GM12872 (cell line): ENCODE data around the gene SLC6A7.

Experiments used
- TF ChIP-seq, protein P1 (sequence below): IDR thresholded peaks from 3 replicates; pipeline ENCODE4 v1.5.1; 2011; ENCODE audit warnings: low read depth, mild to moderate bottlenecking, low read length, moderate library complexity; ENCODE audit not compliant: insufficient read depth

The SLC6A7 gene

DNA sequence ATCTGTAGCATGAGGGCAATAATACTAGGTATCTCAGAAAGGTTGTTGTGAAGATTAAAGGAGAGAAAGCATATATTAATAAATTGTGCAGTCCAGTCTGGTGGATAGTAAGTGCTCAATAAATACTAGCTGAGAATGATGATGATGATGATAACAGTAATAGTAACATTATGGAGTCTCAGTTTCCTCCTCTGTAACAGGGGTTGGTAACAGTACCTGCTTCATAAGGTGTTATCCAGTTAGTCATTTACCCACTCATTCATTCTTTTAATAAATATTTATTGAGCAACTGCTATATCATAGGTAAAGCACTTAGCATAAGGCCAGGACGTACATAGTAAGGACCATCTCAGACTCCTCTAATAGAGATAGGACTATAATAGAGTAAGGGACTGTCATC lies 7.6 kb downstream of the SLC6A7 start:
- TF ChIP-seq, protein P1, sequence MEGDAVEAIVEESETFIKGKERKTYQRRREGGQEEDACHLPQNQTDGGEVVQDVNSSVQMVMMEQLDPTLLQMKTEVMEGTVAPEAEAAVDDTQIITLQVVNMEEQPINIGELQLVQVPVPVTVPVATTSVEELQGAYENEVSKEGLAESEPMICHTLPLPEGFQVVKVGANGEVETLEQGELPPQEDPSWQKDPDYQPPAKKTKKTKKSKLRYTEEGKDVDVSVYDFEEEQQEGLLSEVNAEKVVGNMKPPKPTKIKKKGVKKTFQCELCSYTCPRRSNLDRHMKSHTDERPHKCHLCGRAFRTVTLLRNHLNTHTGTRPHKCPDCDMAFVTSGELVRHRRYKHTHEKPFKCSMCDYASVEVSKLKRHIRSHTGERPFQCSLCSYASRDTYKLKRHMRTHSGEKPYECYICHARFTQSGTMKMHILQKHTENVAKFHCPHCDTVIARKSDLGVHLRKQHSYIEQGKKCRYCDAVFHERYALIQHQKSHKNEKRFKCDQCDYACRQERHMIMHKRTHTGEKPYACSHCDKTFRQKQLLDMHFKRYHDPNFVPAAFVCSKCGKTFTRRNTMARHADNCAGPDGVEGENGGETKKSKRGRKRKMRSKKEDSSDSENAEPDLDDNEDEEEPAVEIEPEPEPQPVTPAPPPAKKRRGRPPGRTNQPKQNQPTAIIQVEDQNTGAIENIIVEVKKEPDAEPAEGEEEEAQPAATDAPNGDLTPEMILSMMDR = no peak

DNA sequence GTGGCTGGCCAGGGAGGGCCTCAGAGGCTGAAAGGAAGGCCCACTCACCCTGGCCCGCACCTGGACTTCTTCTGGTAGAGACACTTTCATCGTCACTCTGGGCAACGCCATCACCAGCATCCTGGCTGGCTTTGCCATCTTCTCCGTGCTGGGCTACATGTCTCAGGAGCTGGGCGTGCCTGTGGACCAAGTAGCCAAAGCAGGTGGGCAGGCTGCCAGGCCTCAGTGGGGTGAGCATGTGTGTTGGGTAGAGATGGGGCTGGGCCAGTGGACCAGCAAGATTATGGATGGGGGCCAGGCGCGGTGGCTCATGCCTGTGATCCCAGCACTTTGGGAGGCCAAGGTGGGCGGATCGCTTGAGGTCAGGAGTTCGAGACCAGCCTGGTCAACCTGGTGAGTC lies 12.6 kb downstream of the SLC6A7 start:
- TF ChIP-seq, protein P1 = no peak

DNA sequence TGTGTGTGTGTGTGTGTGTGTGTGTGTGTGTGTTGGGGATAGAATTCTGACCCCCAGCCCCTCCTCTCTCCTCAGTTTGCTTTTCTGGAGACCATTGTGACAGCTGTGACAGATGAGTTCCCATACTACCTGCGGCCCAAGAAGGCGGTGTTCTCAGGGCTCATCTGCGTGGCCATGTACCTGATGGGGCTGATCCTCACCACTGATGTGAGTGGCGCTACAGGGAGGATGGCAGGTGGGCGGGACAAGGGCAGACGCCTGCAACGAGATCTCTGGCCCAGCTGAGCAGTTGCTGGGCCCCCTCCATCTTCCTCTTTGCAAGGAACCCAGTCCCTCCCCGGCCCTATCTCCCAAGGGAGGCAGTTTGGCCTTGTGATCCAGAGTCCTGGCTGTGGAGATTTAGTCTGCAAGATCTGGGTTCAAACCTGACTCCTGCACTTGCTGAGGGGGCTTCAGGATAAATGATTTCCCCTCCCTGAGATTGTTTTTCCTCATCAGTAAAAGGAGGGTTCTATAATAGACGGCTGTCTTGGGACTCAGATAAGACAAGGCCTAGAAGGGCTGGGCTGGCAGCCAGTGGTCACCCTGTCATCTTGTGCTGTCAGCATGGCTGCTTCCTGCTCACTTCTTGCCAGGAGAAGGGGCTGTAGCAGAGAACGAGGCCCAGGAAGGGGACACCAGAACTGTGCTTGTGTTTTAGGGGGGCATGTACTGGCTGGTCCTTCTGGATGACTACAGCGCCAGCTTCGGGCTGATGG lies 14.1 kb downstream of the SLC6A7 start:
- TF ChIP-seq, protein P1 = no peak

DNA sequence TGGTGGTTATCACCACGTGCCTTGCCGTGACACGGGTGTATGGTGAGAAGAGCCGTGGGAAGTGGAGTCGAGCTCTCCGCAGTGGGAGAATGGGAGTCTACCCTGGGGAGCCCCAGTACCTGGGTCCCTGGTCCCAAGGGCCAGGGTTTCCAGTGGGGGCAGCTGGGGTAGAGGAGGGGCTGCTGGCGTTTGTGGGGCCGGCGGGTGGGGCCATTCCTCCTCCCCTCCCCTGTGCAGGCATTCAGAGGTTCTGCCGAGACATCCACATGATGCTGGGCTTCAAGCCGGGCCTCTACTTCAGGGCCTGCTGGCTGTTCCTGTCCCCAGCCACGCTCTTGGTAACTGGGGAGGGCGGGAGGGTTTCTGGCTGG lies 14.7 kb downstream of the SLC6A7 start:
- TF ChIP-seq, protein P1 = no peak

DNA sequence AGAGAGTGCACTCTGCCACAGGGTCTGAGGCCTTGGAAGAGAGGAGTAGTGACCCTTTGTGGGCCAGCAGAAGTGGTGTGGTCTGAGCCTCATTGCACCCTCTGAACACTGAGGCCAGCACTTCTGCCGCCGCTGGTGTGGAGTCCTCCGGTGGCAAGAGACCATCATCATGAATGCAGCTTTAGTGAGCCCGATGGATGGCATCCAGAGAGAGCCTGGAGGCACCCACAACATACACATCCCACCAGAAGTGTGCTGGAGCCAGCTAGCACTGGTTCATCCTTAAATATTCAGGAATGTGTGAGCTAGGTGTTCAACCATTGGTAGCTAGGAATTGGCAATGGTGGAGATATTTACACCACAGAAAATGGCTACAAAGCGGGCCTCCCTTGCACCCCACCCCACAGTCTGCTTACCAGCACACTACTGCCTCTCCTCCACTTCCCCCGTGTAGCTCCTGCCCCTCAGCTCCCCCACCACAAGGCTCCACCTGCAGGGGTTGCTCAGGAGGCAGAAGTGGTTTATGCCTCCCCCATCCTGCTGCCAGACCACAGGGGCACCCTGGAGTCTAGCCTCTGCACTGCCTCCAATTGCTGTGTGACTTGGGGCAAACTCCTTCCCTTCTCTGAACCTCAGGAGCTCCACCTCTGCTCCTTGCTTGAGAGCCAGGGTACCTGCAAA lies 16.4 kb downstream of the SLC6A7 start:
- TF ChIP-seq, protein P1 = no peak

DNA sequence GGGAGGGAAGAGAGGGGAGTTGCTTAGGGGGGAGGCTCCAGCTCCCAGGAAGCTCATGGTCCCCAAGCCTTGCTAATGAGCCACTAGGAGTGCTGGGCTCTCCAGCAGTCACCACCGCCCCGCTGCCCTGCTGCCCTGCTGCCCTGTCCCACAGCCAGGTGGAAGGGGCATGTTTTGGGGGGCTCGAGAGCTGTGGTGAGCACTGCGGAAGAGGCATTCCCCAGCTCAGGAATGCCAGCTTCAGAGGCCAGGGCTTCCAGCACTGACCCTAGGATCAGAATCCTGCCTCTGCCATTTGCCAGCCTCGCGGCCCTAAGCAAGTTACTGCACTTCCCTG lies 16.9 kb downstream of the SLC6A7 start:
- TF ChIP-seq, protein P1 = no peak

DNA sequence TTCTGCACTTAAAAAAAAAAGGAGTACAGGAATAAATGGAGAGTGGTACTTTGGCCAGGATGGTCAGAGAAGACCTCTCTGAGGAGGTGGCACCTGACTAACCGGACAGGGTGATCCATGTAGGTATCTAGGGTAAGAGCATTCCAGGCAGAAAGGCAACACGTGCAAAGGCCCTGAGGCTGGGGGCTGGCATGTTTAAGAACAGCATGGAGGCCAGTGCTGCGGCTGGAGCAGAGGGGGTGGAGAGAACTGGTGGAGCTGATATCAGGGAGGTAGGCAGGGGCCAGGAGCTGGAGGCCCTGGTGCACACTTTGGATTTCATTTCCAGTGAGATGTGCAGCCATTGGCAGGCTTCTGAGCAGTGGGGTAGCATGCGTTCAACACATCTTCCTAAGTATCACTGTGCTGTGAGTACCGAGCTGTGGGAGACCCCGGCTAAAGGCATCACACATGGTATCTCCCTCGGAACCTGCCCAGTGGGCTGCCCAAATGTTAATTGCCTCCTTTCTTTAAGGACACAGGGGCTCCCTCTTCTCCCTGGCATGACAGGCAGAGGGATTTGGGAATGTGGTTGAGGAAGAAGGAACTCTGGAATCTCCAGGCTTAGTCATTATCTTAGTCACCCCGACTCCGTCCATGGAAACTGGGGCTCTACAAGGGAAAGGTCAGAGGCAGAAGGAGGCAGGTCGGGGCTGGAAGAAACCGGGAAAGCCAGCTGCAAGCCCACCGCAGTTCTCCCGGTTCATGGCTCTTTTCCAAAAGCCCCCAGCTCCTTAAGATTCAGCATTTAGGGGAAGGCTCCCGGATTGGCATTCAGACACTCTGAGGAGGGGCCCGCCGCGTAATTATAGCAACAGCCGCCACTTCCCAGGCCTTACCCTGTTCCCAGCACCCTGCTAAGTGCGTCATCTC lies 18.6 kb downstream of the SLC6A7 start:
- TF ChIP-seq, protein P1 = no peak
